HG03469 (cell line): ENCODE data around the gene STAG1.
"Not testable (repeated sequence)": the region's sequence is repeated elsewhere in the genome, so short reads cannot be mapped to it uniquely, and the experiment has no call there.

Experiments
- ATAC-seq: cut with Tn5 transposase; IDR thresholded peaks from one replicate; pipeline ENCODE4 v1.9.1; 2021; ENCODE audit warnings: mild to moderate bottlenecking, moderate library complexity, moderate number of reproducible peaks; ENCODE audit not compliant: unreplicated experiment

STAG1 gene

DNA sequence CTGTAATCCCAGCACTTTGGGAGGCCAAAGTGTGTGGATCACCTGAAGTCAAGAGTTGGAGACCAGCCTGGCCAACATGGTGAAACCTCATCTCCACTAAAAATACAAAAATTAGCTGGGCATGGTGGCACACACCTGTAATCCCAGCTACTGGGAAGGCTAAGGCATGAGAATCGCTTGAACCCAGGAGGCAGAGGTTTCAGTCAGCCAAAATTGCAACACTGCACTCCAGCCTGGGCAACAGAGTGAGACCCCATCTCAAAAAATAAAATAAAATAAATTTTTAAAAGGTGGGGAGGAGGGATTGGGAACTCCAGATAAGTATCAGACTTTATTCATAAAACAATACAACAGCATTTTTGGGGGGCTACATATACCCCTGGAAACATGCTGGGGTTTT is 42.4 kb downstream of the STAG1 start:
- ATAC-seq, result not testable (repeated sequence)

DNA sequence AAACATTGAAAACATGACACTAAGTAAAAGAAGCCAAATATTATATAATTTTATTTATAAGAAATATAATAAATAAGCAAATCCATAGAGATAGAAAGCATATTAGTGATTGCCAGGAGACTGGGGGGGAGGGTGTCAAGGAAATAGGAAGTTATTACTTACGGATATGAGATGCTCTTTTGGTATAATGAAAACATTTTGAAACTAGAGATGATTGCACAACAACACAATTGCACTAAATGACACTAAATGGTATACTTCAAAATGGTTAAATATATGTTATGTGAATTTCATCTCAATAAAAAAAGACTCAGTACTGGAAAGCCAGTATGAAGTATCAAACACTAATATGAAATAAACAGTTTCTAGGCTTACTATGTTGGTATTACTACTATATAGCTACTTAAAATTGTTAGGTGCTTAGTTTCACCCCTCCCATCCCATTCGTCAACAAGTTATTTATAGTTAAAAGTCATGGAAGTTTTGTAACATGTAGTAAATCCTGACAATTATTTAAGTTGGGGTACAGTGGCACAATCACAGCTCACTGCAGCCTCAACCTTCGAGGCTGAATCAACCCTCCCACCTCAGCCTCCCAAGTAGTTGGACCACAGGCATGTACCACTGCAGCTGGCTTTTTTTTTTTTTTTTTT is 43.7 kb downstream of the STAG1 start:
- ATAC-seq, result no peak

DNA sequence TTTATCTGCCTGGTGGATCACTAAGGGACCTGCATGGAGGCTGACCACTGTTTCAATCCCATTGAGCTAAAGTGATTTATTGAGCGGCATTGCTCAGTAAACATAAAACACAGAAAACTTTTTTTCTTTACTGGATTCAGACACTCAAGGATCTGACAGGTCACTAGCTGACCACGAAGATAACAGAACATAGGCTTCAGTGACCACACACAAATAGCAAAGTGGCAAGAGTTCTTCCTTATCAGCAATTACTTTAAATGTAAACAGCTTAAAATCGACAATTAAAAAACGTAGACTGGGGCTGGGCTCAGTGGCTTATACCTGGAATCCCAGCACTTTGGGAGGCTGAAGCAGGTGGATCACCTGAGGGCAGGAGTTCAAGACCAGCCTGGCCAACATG is 48.7 kb downstream of the STAG1 start:
- no peak for ATAC-seq

DNA sequence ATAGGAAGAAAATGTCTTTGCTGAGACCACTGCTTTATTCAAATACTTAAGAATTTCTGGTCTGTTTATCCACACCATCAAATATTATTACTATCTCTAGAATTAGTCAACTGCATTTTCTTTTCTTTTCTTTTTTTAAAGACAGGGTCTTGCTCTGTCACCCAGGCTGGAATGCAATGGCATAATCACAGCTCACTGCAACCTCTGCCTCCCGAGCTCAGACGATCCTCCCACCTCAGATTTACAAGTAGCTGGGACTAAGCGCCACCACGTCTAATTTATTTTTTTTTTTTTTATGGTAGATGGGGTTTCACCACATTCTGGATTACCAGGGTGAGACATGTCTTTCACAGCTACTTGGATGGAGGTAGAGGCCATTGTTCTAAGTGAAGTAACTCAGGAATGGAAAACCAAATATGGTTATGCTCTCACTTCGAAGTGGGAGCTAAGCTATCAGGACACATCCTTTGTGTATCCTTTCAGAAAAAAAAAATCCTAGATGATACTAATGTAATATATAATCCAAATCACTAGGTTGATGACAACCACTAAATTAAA is 52.8 kb downstream of the STAG1 start:
- no peak for ATAC-seq

GRCh38 chr3:136698361-136698760 is 53.8 kb downstream of the STAG1 start:
- no peak for ATAC-seq

DNA sequence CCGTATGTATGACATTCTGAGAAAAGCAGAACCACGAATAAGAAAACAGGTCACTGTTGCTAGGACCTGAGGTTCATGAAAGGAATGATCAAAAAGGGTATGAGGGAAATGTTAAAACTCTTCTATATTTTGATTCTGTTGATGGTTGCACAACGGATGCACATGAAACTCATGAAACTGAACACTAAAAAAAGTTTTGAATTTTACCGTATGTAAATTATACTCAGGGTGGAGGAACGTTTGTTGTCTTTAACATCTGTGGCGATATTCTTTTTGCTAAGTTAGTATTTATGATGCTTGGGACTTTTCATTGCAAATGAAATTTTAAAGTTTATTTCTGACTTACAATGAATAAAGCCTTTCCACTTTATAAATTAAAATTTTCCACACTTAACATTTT is 55.4 kb downstream of the STAG1 start:
- ATAC-seq, result no peak

GRCh38 chr3:136694321-136694720 is 57.9 kb downstream of the STAG1 start:
- no peak for ATAC-seq

- ATAC-seq, result no peak
Observed at GRCh38 chr3:136690599-136690998, 61.6 kb downstream of the STAG1 start.

GRCh38 chr3:136685882-136686281 is 66.3 kb downstream of the STAG1 start:
- ATAC-seq, result no peak

DNA sequence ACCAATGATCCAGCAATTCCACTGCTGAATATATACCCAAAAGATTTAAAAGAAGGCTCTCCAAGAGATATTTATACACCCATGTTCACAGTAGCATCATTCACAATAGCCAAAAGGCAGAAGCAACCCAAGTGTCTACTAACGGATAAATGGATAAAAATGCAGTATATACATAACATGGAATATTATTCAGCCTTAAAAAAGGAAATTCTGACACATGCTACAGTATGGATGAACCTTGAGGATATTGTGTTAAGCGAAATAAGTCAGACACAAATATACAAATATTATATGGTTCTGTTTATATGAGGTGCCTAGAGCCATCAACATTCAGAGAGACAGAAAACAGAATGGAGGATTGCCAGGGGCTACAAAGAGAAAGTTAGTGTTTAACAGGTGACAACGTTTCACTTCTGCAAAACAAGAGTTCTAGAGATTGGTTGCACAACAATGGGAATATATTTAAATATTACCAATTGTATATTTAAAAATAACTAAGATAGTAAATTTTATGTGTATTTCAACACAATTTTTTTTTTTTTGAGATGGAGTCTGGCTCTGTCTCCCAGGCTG is 69.4 kb downstream of the STAG1 start:
- ATAC-seq, result no peak

GRCh38 chr3:136678981-136679380 is 73.2 kb downstream of the STAG1 start:
- ATAC-seq, result no peak

- no peak for ATAC-seq
Observed at GRCh38 chr3:136676009-136676408, 76.2 kb downstream of the STAG1 start.

- no peak for ATAC-seq
Observed at GRCh38 chr3:136675150-136675858, 76.9 kb downstream of the STAG1 start.

GRCh38 chr3:136672457-136672856 is 79.7 kb downstream of the STAG1 start:
- ATAC-seq, result no peak

DNA sequence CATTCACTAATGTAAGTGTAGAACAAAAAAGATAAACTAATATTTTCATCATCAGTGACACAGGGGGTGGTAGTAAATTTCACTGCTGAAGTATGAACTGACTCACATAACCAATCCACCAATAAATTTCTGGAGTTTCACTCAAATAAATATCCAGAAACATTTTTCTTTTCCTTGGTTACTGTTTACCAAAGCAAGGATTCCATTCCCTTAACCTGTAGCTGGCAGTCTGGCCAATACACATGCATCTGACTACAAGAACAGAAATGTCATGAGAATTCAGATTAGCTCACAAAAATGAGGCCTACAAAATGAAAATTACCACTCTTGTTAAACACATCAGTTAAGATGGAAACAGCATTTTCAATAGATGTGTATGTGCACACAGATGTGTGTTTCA is 80.3 kb downstream of the STAG1 start:
- ATAC-seq, result no peak

DNA sequence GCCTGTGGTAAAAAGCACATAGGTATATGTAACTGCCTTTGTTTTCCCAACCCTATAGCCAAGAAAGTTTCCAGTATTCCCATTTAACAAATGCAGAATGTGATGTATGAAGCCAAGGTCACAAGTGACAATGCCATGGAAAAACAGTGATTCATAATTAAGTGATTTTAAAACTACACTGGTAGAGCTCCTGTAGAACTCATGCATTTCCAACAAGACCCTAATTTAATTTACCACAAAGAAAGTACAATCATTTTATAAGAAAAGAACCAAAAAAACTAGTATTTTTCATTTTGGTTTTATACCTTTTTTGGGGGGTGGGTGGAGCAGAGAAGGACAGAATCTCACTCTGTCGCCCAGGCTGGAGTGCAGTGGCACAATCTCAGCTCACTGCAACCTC is 82.0 kb downstream of the STAG1 start:
- ATAC-seq, result no peak

DNA sequence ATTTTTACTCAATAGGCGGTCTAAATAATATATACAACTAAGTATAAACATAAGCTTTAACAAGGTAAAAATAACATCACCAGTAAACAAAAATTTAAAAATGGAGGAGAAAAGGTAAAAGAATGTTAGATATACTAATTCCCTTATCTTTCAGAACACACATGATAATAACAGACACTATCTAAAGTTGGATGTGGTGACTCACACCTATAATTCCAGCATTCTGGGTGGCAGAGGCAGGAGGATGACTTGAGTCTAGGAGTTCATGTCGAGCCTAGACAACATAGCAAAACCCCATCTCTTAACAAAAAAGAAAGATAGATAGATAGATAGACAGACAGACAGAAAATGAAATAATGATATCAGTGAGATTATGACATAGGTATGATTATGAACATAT is 85.1 kb downstream of the STAG1 start:
- no peak for ATAC-seq

DNA sequence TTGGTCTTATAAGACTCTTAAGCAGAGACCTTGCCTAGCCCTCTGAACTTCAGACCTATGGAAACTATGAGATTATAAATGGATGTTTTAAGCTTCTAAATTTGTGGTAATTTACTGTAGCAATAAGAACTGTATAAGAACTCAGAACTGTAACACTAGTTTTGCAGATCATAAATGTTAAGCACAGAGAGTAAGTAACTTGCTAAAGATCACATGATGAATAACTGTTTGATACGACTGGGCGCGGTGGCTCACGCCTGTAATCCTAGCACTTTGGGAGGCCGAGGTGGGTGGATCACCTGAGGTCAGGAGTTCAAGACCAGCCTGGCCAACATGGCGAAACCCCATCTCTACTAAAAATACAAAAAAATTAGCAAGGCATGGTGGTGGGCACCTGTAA is 85.9 kb downstream of the STAG1 start:
- not testable (repeated sequence) for ATAC-seq

GRCh38 chr3:136664771-136665170 is 87.4 kb downstream of the STAG1 start:
- ATAC-seq, result no peak

DNA sequence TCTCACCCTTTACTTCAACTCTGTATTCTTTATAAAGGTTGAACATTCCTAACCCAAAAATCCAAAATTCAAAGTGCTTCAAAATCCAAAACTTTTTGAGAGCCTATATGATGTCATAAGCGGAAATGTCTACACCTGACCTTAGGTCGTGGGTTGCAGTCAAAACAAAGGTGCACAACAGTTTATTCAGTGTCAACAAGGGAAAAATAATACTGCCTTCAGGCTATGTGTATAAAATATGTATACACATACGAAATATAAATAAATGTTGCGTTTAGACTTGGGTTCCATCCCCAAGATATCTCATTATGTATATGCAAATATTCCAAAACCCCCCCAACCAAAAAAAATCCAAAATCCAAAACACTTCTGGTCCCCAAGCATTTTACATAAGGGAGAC is 90.9 kb downstream of the STAG1 start:
- no peak for ATAC-seq

DNA sequence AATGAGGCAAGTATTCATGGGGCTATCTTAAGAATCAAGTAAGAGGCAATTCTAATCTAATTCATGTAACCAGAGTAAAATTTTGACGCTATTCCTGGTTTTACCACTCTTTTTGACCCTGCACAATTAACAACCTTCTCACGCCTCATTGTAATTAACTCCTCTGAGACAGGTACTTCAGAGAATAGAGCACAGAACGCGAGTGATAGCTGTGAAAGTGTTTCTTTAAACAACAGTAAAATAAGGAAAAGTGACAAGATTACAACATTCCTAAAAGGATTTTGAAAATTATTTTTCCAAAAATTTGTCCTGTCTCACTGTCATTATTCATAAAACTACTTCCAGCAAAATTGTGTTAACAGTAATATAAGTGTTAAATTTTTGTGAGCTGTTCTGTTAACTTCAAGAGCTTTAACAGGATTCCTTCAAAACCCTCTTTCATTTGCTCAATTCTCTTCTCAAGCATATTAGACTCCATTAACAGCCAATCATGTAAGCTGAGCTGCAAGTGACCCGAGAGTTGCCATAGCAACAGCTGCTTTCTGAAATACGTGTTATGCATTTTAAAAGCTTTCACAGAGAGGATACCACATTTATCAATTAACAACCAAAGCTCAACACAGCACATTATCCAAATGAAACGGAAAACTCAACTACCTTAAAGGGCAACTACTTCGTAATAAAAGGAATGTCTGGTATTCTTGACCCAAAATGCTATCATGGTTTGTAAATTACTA is 93.1 kb downstream of the STAG1 start:
- ATAC-seq, result no peak
